Measurements from ENCODE around the gene NRG2. TPM values are rescaled to one million over a fixed set of nuclear protein-coding genes. Genes with fewer than 3 reads are reported as not detected.

The NRG2 gene
- total RNA-seq, 4 donors from 2014 or later = 1.1 to 2.9 (median 1.8) TPM

DNA sequence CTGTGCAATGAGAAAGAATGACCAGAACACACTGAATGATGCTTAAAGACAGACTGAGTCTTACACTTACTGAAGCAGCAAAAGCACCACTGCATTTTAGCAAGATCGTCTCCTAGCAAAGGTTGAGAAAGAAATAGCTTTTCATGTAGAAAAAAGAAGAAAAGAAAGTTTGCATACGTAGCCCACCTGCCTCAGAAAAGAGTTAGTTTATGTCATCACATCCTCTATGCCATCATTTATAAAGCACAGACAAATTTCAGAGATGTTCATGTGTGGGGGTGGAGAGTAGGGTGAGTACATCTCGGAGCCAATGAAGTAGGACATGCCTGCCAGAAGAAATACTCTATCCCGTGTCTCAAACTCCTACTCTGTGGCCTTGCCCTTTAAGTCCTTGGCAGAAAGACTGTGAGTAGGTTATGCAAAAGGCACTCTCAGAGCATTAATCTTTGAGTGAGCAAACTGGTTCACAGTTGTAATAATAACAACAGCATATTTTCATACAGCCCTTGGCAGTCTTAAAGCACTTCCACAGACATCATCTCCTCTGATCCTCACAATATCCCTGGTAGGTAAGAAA is 22.4 kb downstream of the NRG2 start:
- WGBS, 2 donors = 55 to 65% methylated on average over 4 of the region's 4 CpGs
- H3K4me1 ChIP-seq = peaks cover 0 to 11% of the 10 kb centered on the region in 2 donors
- H3K27ac ChIP-seq = no peak overlapping the region
- H3K27me3 ChIP-seq = peaks cover 6% of the 10 kb centered on the region
- H3K36me3 ChIP-seq = no peaks in the 10 kb centered on the region
- no peaks in the 10 kb centered on the region for H3K9me3 ChIP-seq
- H3K4me3 ChIP-seq (replicated peaks in 1 of 3) = no peak overlapping the region
- TF ChIP-seq POLR2A (IDR thresholded peaks at IDR 0.05) = no peak
- TF ChIP-seq, protein P1, sequence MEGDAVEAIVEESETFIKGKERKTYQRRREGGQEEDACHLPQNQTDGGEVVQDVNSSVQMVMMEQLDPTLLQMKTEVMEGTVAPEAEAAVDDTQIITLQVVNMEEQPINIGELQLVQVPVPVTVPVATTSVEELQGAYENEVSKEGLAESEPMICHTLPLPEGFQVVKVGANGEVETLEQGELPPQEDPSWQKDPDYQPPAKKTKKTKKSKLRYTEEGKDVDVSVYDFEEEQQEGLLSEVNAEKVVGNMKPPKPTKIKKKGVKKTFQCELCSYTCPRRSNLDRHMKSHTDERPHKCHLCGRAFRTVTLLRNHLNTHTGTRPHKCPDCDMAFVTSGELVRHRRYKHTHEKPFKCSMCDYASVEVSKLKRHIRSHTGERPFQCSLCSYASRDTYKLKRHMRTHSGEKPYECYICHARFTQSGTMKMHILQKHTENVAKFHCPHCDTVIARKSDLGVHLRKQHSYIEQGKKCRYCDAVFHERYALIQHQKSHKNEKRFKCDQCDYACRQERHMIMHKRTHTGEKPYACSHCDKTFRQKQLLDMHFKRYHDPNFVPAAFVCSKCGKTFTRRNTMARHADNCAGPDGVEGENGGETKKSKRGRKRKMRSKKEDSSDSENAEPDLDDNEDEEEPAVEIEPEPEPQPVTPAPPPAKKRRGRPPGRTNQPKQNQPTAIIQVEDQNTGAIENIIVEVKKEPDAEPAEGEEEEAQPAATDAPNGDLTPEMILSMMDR (IDR thresholded peaks at IDR 0.05) = peak in 1 of 6 experiments; percentile 8
- intact Hi-C loops (cut with DNase I) = no loop called here
- no peak for DNase-seq

GRCh38 chr5:140018920-140019644 is 24.0 kb downstream of the NRG2 start:
- intact Hi-C loops (cut with DNase I) = no loop called here
- peaks cover 0 to 11% of the 10 kb centered on the region in 2 donors for H3K4me1 ChIP-seq
- H3K27me3 ChIP-seq = peaks cover 6% of the 10 kb centered on the region
- no peaks in the 10 kb centered on the region for H3K9me3 ChIP-seq
- H3K27ac ChIP-seq = no peak overlapping the region
- no peaks in the 10 kb centered on the region for H3K36me3 ChIP-seq
- WGBS, 2 donors = 69 to 82% methylated on average over 4 of the region's 4 CpGs
- DNase-seq = no peak
- TF ChIP-seq POLR2A (IDR thresholded peaks at IDR 0.05) = no peak
- TF ChIP-seq, protein P1 (IDR thresholded peaks at IDR 0.05) = no peak
- H3K4me3 ChIP-seq (replicated peaks in 1 of 3) = no peak overlapping the region

DNA sequence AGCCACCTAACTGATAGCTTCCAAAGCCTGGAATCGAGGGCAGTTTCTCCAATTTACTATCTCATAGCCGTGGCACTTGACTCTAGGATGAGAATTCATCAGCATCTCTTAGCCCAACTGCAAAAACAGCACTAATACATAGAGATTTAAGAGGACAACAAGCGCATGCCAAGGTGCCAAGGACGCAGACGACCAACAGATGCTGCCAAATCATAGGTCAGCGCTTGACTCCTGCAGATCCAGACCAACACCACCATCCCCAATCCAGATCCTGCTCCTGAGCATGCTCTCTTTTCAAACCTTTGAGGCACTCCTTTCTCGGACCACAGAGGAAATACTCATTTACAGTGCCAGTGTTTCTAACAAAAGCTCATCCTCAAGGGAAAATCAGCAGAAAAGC is 24.6 kb downstream of the NRG2 start:
- Histone ChIP-seq H3K27ac (no peak overlapping the region), H3K9me3 (no peaks in the 10 kb centered on the region), H3K4me1 (peaks cover 0 to 11% of the 10 kb centered on the region in 2 donors), H3K4me3 (replicated peaks in 1 of 3) (no peak overlapping the region), H3K27me3 (peaks cover 6% of the 10 kb centered on the region), H3K36me3 (no peaks in the 10 kb centered on the region)
- no peak for DNase-seq
- TF ChIP-seq, protein P1 (IDR thresholded peaks at IDR 0.05) = no peak
- TF ChIP-seq POLR2A (IDR thresholded peaks at IDR 0.05) = no peak
- intact Hi-C loops (cut with DNase I) = no loop called here
- WGBS, 2 donors = 89 to 91% methylated on average over 7 of the region's 7 CpGs

GRCh38 chr5:140018096-140018481 is 25.0 kb downstream of the NRG2 start:
- DNase-seq = no peak
- peaks cover 0 to 11% of the 10 kb centered on the region in 2 donors for H3K4me1 ChIP-seq
- peaks cover 6% of the 10 kb centered on the region for H3K27me3 ChIP-seq
- H3K4me3 ChIP-seq (replicated peaks in 1 of 3) = no peak overlapping the region
- H3K9me3 ChIP-seq = no peaks in the 10 kb centered on the region
- intact Hi-C loops (cut with DNase I) = no loop called here
- H3K27ac ChIP-seq = no peak overlapping the region
- 86 to 89% methylated on average over 8 of the region's 8 CpGs for whole genome bisulfite sequencing, 2 donors
- TF ChIP-seq POLR2A (IDR thresholded peaks at IDR 0.05) = no peak
- TF ChIP-seq, protein P1 (IDR thresholded peaks at IDR 0.05) = no peak
- H3K36me3 ChIP-seq = no peaks in the 10 kb centered on the region

GRCh38 chr5:140017397-140018095 is 25.6 kb downstream of the NRG2 start:
- Histone ChIP-seq H3K27me3 (peaks cover 6% of the 10 kb centered on the region), H3K4me1 (peaks cover 0 to 11% of the 10 kb centered on the region in 2 donors), H3K36me3 (no peaks in the 10 kb centered on the region), H3K9me3 (no peaks in the 10 kb centered on the region), H3K4me3 (replicated peaks in 1 of 3) (no peak overlapping the region), H3K27ac (no peak overlapping the region)
- intact Hi-C loops (cut with DNase I) = no loop called here
- no peak for DNase-seq
- no peak for TF ChIP-seq POLR2A (IDR thresholded peaks at IDR 0.05)
- TF ChIP-seq, protein P1 (IDR thresholded peaks at IDR 0.05) = no peak
- WGBS, 2 donors = 94 to 95% methylated on average over 9 of the region's 9 CpGs

All from thyroid gland (tissue), 4 donors.